Skin epidermis (tissue), 12 donors: ENCODE data around the gene ALDH4A1.

ENCODE experiments used
- H3K27ac ChIP-seq, 21 experiments: fragments of 200-600 bp; sonication (generic) in 11 of 21; one replicate each; pipeline ENCODE4 v1.5.0; 2020; ENCODE audit warnings: mild to moderate bottlenecking in 3 of 21, inconsistent platforms in 2 of 21, moderate library complexity in 2 of 21
- H3K4me3 ChIP-seq, 7 experiments: fragments of 200-600 bp; sonication (generic) in 2 of 7; one replicate each; pipeline ENCODE4 v1.5.0; 2020; ENCODE audit warnings: inconsistent platforms in 2 of 7, mild to moderate bottlenecking in 2 of 7, moderate library complexity in 1 of 7

Gene ALDH4A1

GRCh38 chr1:18926315-18927081, 24.1 kb upstream of the ALDH4A1 start:
- H3K27ac ChIP-seq = peak overlapping the region; percentile 49 to 99 (median 88)
- peak overlapping the region in 5 of 7 experiments; percentile 5 to 15 (median 13) for H3K4me3 ChIP-seq

- no peak overlapping the region for H3K4me3 ChIP-seq
- peak overlapping the region in 8 of 21 experiments; percentile 17 to 86 (median 53) for H3K27ac ChIP-seq
These were observed 22.9 kb upstream of the ALDH4A1 start for GRCh38 chr1:18925279-18925678.

GRCh38 chr1:18924221-18924691, 21.9 kb upstream of the ALDH4A1 start:
- Histone ChIP-seq H3K27ac (peak overlapping the region in 18 of 21 experiments; percentile 12 to 86 (median 59)), H3K4me3 (no peak overlapping the region)

- Histone ChIP-seq H3K27ac (peak overlapping the region in 19 of 21 experiments; percentile 12 to 86 (median 59)), H3K4me3 (no peak overlapping the region)
These were observed 21.4 kb upstream of the ALDH4A1 start for GRCh38 chr1:18923756-18924211.

- H3K4me3 ChIP-seq = no peak overlapping the region
- H3K27ac ChIP-seq = peak overlapping the region in 20 of 21 experiments; percentile 17 to 86 (median 73)
These were observed 20.7 kb upstream of the ALDH4A1 start for GRCh38 chr1:18922848-18923755.

- Histone ChIP-seq H3K4me3 (no peak overlapping the region), H3K27ac (peak overlapping the region in 20 of 21 experiments; percentile 14 to 86 (median 73))
These were observed 20.0 kb upstream of the ALDH4A1 start for GRCh38 chr1:18922319-18922726.

- H3K4me3 ChIP-seq = no peak overlapping the region
- peak overlapping the region in 19 of 21 experiments; percentile 17 to 86 (median 71) for H3K27ac ChIP-seq
These were observed 19.3 kb upstream of the ALDH4A1 start for GRCh38 chr1:18921516-18922251.

GRCh38 chr1:18920931-18921330, 18.6 kb upstream of the ALDH4A1 start:
- no peak overlapping the region for H3K27ac ChIP-seq
- H3K4me3 ChIP-seq = no peak overlapping the region

GRCh38 chr1:18919956-18920355, 17.6 kb upstream of the ALDH4A1 start:
- Histone ChIP-seq H3K27ac (no peak overlapping the region), H3K4me3 (no peak overlapping the region)

- H3K27ac ChIP-seq = peak overlapping the region in 1 of 21 experiments; percentile 45
- no peak overlapping the region for H3K4me3 ChIP-seq
These were observed 17.0 kb upstream of the ALDH4A1 start for GRCh38 chr1:18919197-18919905.

GRCh38 chr1:18918417-18918816, 16.1 kb upstream of the ALDH4A1 start:
- no peak overlapping the region for H3K4me3 ChIP-seq
- H3K27ac ChIP-seq = no peak overlapping the region

GRCh38 chr1:18917071-18917799, 14.9 kb upstream of the ALDH4A1 start:
- no peak overlapping the region for H3K4me3 ChIP-seq

GRCh38 chr1:18915341-18915740, 13.0 kb upstream of the ALDH4A1 start:
- no peak overlapping the region for H3K4me3 ChIP-seq
- H3K27ac ChIP-seq = peak overlapping the region in 1 of 21 experiments; percentile 37

More at GRCh38 chr1:18917071-18917799, 14.9 kb upstream of the ALDH4A1 start:
- no peak overlapping the region for H3K27ac ChIP-seq

- peak overlapping the region in 13 of 21 experiments; percentile 5 to 75 (median 43) for H3K27ac ChIP-seq
These were observed 10.9 kb upstream of the ALDH4A1 start for GRCh38 chr1:18913065-18913835.

GRCh38 chr1:18912550-18912949, 10.2 kb upstream of the ALDH4A1 start:
- H3K4me3 ChIP-seq = no peak overlapping the region
- peak overlapping the region in 9 of 21 experiments; percentile 5 to 75 (median 46) for H3K27ac ChIP-seq

More at GRCh38 chr1:18913065-18913835, 10.9 kb upstream of the ALDH4A1 start:
- H3K4me3 ChIP-seq = no peak overlapping the region

GRCh38 chr1:18908911-18909771, 6.8 kb upstream of the ALDH4A1 start:
- peak overlapping the region in 4 of 21 experiments; percentile 3 to 66 (median 40) for H3K27ac ChIP-seq
- no peak overlapping the region for H3K4me3 ChIP-seq
